Sigmoid colon (tissue), 4 donors: Measurements from ENCODE around the gene AKR1E2.

Source experiments
- CTCF ChIP-seq, 4 experiments: fragments of 450-650 bp in 3 of 4; fragments of 200-600 bp in 1 of 4; IDR thresholded peaks; one replicate each; pipeline ENCODE4 v1.5.1; 2016 to 2019; ENCODE audit warnings: antibody characterized with exemption in 4 of 4, mild to moderate bottlenecking in 3 of 4, moderate library complexity in 2 of 4
- POLR2AphosphoS5 ChIP-seq, 4 donors: sonication (generic); formaldehyde crosslinking; IDR thresholded peaks; one replicate each; pipeline ENCODE4 v1.6.1; 2017; ENCODE audit warnings: antibody characterized with exemption in 4 of 4

DNA sequence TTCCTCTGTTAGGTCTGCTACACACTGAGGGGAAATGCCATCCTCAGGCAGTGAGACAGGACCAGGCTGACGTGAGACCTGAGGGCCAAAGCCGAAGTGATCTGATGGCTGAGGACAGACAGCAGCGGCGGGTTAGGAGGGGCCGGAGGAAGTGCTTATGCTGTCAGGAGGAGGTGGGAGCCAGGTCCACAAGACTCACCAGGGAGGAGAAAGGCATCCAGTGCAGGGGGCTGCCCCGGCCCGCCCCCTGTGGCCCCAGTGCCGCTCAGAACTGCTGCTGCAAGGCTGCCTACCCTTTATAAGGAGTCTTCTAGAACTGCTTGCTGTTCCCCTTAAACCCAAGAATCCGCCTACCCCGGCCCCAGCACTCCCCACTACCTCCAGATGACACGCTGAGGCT, 19.8 kb downstream of the AKR1E2 start:
- no peak for TF ChIP-seq CTCF (IDR thresholded peaks at IDR 0.05)
- TF ChIP-seq POLR2AphosphoS5 (IDR thresholded peaks at IDR 0.05) = no peak
